Lower leg skin (tissue), 4 donors: ENCODE measurements around the gene CPZ. TPM values are rescaled to one million over a fixed set of nuclear protein-coding genes. Genes with fewer than 3 reads are reported as not detected.

Experiments
- DNase-seq, 2 donors: peaks; one replicate each; pipeline ENCODE4 v3.0.0-alpha.2; 2019; ENCODE audit warnings: low spot score in 2 of 2
- H3K4me3 ChIP-seq: fragments of 200-600 bp; sonication (generic); 2 replicates; pipeline ENCODE4 v1.5.1; 2017; ENCODE audit warnings: mild to moderate bottlenecking, low read depth; ENCODE audit not compliant: poor library complexity, severe bottlenecking
- CTCF ChIP-seq, 3 donors: fragments of 450-650 bp; IDR thresholded peaks; one replicate each; pipeline ENCODE4 v1.5.1; 2016; ENCODE audit warnings: antibody characterized with exemption in 3 of 3, mild to moderate bottlenecking in 3 of 3, moderate library complexity in 2 of 3
- POLR2A ChIP-seq, 2 donors: fragments of 450-650 bp; IDR thresholded peaks; one replicate each; pipeline ENCODE4 v1.6.1; 2016 to 2017; ENCODE audit warnings: antibody characterized with exemption in 2 of 2, mild to moderate bottlenecking in 1 of 2, moderate library complexity in 1 of 2
- WGBS, 2 donors: methylation state at CpG; one replicate each; pipeline ENCODE4 v1.1.5; 2018; 5-methylcytosine and 5-hydroxymethylcytosine counted together
- intact Hi-C: fragments of 100-400 bp; cut with DNase I; formaldehyde crosslinking; loops from one replicate; pipeline ENCODE4 v1.15.0; 2023; ENCODE audit warnings: low total_unique reads
- total RNA-seq, 4 donors: library from RNA; depleted of rRNA; stranded (reverse); fragments of >200 nt; gene quantifications; one replicate each; pipeline ENCODE4 v1.1.0, GENCODE V29; 2016

CPZ gene
- total RNA-seq, 4 donors from 2014 or later = 0.91 to 10.2 TPM; not detected in 2

- H3K4me3 ChIP-seq = no peak overlapping the region
- TF ChIP-seq CTCF (IDR thresholded peaks at IDR 0.05) (no peak), POLR2A (IDR thresholded peaks at IDR 0.05) (no peak)
- 72 to 76% methylated on average over 5 of the region's 5 CpGs for WGBS, 2 donors
- no peak for DNase-seq
- intact Hi-C loops = no loop called here
These were observed 2.1 kb upstream of the CPZ start for GRCh38 chr4:8590546-8590880.

GRCh38 chr4:8591114-8591513 is 1.5 kb upstream of the CPZ start:
- 66 to 90% methylated on average over 8 of the region's 9 CpGs for WGBS, 2 donors
- no peak for DNase-seq
- H3K4me3 ChIP-seq = no peak overlapping the region
- TF ChIP-seq POLR2A (IDR thresholded peaks at IDR 0.05) = no peak
- TF ChIP-seq CTCF (IDR thresholded peaks at IDR 0.05) = no peak
- intact Hi-C loops = no loop called here

- intact Hi-C loops = no loop called here
- TF ChIP-seq CTCF (IDR thresholded peaks at IDR 0.05) (no peak), POLR2A (IDR thresholded peaks at IDR 0.05) (no peak)
- DNase-seq = no peak
- WGBS, 2 donors = 73 to 82% methylated on average over 15 of the region's 15 CpGs
- no peak overlapping the region for H3K4me3 ChIP-seq
These were observed 769 bp upstream of the CPZ start for GRCh38 chr4:8591626-8592365.

- 15 to 20% methylated on average over 17 to 22 of the region's 24 CpGs for WGBS, 2 donors
- DNase-seq = no peak
- no peak overlapping the region for H3K4me3 ChIP-seq
- intact Hi-C loops = no loop called here
- no peak for TF ChIP-seq CTCF (IDR thresholded peaks at IDR 0.05)
- no peak for TF ChIP-seq POLR2A (IDR thresholded peaks at IDR 0.05)
These were observed 915 bp downstream of the CPZ start for GRCh38 chr4:8593264-8594096.

- DNase-seq = peak in 1 of 2 donors; percentile 27
- 46 to 49% methylated on average over 24 of the region's 24 CpGs for WGBS, 2 donors
- intact Hi-C loops = no loop called here
- no peak overlapping the region for H3K4me3 ChIP-seq
- peak in 1 of 3 donors; percentile 16 for TF ChIP-seq CTCF (IDR thresholded peaks at IDR 0.05)
- no peak for TF ChIP-seq POLR2A (IDR thresholded peaks at IDR 0.05)
These were observed 1.8 kb downstream of the CPZ start for GRCh38 chr4:8594097-8595038.
